T-helper 2 cell treated with Interferon-gamma antibody and Interleukin-4, amounts not matched to agents 5 μg/mL and 100 μg/mL, for 36 hours (primary cell): ENCODE results near the gene PDP2.

ENCODE experiments used
- DNase-seq: peaks from one replicate; pipeline ENCODE4 v3.0.0; 2021; ENCODE audit warnings: low spot score
- H3K27ac Mint-ChIP-seq: one replicate; pipeline ENCODE4 v1.8.0; 2021; ENCODE audit warnings: mild to moderate bottlenecking, mixed read lengths
- H3K27me3 Mint-ChIP-seq: one replicate; pipeline ENCODE4 v1.8.0; 2021; ENCODE audit warnings: low read depth, mixed read lengths
- H3K36me3 Mint-ChIP-seq: one replicate; pipeline ENCODE4 v1.8.0; 2021; ENCODE audit warnings: low read depth, mixed read lengths
- H3K4me1 Mint-ChIP-seq: one replicate; pipeline ENCODE4 v1.8.0; 2021; ENCODE audit warnings: low read depth, mixed read lengths
- H3K4me3 Mint-ChIP-seq: one replicate; pipeline ENCODE4 v1.8.0; 2022; ENCODE audit warnings: mild to moderate bottlenecking, moderate library complexity, mixed read lengths
- H3K9me3 Mint-ChIP-seq: one replicate; pipeline ENCODE4 v1.8.0; 2021; ENCODE audit warnings: mixed read lengths

Gene PDP2

DNA sequence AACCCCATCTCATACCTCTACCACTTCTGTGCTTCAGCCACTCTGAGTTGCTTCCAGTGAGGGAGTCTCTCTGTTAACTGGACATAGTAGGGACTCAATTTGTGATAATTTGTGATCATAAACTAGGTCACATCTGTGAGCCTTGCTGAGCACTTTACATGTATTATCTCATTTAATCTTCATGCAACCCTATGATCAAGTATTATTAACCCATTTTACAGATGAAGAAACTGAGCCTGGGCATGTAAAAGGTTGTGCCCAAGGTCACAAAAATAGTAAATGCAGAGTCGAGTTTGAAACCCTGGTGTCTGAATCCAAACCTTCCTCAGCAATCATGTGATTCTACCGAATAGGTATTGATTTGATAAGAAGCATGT is 18.6 kb downstream of the PDP2 start:
- Mint-ChIP-seq H3K27ac (no peak overlapping the region), H3K27me3 (no peaks in the 10 kb centered on the region), H3K36me3 (no peaks in the 10 kb centered on the region), H3K4me1 (no peaks in the 10 kb centered on the region), H3K4me3 (no peak overlapping the region), H3K9me3 (no peaks in the 10 kb centered on the region)
- DNase-seq: no peak

DNA sequence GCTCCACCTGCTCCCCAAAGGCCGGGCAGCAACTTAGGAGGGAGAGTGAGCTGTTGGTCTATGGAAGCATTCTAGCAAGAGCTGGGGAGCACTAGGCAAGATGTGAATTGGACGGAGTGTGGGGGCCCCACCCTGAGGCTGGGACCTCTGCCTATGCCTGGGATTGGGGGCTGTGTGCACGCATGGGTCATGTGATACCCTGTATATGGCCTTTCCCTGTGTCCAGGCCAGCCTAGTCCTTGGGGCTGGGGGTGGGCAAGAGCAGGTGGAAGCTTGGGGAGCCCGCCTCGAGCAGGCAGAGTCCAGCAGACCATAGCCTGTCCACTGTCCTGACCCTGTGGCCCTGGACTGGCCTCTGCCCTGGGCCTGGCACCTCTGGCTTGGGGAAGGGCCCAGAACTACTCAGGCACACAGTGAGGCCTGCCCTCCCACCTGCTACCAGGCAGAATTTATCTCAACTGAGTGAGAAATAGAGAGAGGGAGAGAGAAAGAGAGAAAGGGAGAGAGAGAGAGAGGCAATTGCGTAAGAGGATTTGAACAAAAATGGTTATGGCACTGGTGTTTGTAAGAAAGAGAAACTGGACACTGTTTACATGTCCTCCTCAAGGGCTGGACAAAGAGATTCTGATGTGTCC is 19.1 kb downstream of the PDP2 start:
- Mint-ChIP-seq H3K9me3 (no peaks in the 10 kb centered on the region), H3K27me3 (no peaks in the 10 kb centered on the region), H3K4me3 (no peak overlapping the region), H3K27ac (no peak overlapping the region), H3K36me3 (no peaks in the 10 kb centered on the region), H3K4me1 (no peaks in the 10 kb centered on the region)
- DNase-seq: no peak

DNA sequence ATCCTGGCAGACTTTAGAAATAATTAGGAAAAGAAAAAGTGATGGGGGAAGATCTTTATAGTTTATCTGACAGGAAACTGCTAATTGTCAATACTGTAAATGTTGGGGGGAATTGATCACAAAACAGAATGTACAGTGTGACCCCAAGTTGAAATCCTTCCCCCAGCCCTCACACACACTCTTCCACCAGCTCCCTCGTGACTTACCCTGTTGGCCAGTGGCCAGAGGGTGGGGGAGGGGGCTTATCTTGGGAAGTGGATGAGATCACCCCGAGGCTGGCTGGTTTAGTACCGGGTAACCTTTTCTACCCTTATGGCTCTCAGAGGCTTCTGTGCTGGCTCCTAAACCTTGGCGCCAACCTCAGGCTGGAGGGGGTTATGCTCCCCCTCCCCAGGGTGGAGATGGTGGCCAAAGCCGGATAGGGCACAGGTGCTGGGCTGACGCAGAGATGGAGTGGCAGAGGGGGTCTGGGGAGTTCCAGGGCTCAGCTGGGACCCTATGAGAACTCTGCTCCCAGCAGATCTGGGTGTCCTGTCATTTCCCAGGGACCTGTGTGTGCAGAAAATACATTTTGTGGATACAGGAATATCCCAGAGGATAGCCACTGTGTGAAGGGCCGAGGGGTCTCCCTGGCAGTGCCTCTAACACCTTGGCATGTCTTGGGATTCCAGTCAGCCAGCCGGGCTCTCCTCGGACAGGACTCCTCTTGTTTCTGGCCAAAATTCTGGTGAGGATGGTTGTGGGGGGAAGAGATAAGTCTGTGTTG is 19.8 kb downstream of the PDP2 start:
- no peak overlapping the region for H3K4me3 Mint-ChIP-seq
- H3K9me3 Mint-ChIP-seq: no peaks in the 10 kb centered on the region
- H3K27me3 Mint-ChIP-seq: no peaks in the 10 kb centered on the region
- H3K36me3 Mint-ChIP-seq: no peaks in the 10 kb centered on the region
- H3K27ac Mint-ChIP-seq: no peak overlapping the region
- no peak for DNase-seq
- no peaks in the 10 kb centered on the region for H3K4me1 Mint-ChIP-seq

DNA sequence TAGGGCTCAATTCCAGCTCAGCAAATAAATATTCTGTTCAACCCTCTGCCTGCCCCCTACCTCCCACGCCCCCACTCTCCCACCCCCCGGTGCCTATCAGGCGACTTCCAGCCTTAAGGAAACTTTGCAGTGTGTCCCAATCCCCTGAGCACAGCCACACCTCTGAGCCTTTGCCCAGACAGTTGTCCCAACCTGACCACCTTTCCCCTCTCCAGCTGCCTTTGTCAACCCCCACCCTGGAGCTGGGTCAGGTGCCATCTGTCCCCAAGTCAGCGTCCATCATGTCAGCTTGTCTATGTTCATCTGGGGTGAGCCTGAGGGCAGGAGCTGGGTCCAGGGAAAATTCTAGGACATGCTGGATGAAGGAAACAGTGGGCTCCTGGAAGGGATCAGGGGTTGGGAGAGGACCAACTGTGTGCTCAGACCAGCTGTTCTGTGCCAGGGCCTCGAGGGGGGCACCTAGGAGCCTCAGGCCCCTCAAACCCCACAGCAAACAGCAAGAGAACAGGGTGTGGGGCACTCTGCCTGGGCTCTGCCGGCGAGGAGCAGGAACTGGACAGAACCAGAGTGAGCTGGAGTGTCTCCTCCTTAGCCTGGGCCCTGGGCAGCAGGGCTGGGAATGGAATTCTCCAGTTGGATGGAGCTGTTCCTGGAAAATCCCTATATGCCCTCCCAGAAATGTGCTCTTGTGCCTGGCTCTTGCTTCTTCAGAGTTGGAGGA is 20.6 kb downstream of the PDP2 start:
- H3K9me3 Mint-ChIP-seq: no peaks in the 10 kb centered on the region
- DNase-seq: no peak
- H3K36me3 Mint-ChIP-seq: no peaks in the 10 kb centered on the region
- no peaks in the 10 kb centered on the region for H3K27me3 Mint-ChIP-seq
- H3K27ac Mint-ChIP-seq: no peak overlapping the region
- H3K4me1 Mint-ChIP-seq: peaks cover 2% of the 10 kb centered on the region
- H3K4me3 Mint-ChIP-seq: no peak overlapping the region

DNA sequence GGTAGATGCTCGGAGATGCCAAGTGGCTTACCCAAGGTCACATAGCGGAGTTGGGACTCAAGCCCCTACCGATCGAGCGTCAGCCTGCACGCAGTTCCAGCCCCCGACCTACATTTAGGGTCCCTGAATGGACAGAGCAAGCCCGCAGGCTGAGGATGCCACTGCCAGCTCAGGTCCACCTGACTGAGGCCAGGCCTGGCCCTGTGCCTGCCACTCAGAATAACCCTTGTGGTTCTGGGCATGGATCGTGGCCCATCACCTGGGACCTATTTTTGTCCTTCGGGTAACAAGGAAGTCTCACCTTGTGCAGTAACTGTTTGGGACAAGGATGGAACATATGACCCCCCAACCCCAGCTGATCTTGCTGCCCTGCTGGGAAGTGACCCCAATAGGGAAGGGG is 21.3 kb downstream of the PDP2 start:
- H3K4me1 Mint-ChIP-seq: peaks cover 6% of the 10 kb centered on the region
- H3K9me3 Mint-ChIP-seq: no peaks in the 10 kb centered on the region
- no peak overlapping the region for H3K4me3 Mint-ChIP-seq
- no peak overlapping the region for H3K27ac Mint-ChIP-seq
- no peaks in the 10 kb centered on the region for H3K27me3 Mint-ChIP-seq
- DNase-seq: no peak
- H3K36me3 Mint-ChIP-seq: no peaks in the 10 kb centered on the region

DNA sequence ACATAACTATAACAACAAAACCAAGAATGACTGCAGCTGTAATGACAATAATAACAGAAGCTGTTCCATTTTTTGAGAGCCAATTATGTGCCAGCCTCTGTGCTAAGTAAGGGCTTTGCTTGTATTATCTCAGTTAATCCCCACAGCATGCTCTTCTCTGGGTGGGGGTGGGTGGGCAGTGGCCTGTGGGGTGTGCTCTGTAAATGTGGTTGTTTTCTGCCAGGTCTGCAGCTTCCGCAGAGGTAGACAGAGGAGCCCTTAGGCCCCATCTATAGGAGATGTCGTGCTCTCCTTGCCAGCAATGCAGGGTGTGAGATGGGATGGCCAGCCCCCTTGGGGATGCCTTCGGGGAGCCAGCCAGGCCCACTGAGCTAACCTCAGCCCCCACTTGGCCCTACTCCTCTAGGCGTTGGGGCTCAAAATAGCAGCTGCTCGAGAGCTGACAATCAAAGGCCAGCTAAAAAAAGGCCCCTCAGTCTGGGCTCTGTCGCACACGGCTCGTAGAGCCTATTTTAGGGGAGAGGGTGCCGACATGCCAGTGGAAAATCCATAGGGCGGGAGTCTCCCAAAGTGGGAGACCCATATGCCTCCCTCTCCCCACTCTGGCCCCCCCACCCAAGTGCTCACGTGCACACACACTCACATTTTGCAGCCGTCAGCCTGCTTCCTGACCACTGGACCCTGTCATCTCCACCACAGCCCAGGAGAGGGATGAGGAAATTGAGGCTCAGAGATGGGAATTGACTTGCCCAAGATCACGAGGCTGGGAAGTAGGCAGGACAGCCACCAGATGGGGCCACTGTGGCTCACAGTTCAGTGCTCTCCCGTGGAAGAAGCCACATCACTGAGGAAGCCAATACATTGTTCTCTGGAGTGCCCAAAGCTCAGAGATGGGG is 22.6 kb downstream of the PDP2 start:
- no peaks in the 10 kb centered on the region for H3K36me3 Mint-ChIP-seq
- no peak overlapping the region for H3K27ac Mint-ChIP-seq

DNA sequence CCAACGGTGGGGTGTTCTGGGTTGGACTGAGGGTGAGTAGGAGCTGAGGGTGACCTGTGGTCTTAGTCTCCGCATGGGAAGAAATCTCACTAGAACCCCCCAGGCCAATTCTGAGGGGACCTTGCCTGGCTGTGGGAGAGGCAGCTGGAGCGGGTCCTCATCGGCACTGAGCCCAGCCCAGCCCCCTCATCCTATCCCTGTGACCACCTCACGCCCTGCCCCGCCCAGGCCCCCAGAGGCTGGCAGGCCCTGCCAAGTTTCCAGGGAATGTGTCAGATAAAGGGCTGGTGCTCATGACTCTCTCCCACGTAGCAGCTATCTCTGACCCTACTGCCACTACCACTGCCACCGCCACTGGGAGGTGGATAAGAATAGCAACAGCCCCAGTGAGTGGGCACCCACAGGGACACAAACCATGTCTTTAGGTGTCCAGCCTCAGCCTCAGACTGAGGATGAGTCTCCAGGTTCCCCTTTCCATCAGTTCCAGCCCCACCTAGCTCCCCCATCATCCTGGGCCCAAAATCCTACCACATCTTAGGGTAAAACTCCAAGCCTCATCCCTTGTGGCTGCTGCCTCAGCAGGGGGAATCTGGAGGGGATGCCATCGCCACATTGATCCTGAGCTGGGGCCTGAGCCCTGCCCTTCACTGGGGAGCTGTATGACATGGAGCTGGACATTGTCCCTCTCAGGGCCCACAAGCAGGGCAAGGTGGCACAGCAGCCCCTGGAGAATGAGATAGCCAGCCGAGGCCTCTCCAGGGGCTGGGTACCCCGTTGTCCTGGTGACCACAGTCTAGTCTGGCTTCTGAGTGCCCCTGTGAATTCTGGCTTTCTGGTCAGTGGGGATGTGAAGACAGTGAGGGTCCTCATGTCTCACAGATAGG is 23.5 kb downstream of the PDP2 start:
- Mint-ChIP-seq H3K27ac (no peak overlapping the region), H3K27me3 (no peaks in the 10 kb centered on the region), H3K36me3 (no peaks in the 10 kb centered on the region), H3K9me3 (no peaks in the 10 kb centered on the region), H3K4me3 (no peak overlapping the region), H3K4me1 (peaks cover 6% of the 10 kb centered on the region)
- no peak for DNase-seq

More for the DNA sequence above, 22.6 kb downstream of the PDP2 start:
- DNase-seq: no peak
- H3K4me3 Mint-ChIP-seq: no peak overlapping the region
- H3K9me3 Mint-ChIP-seq: no peaks in the 10 kb centered on the region
- H3K27me3 Mint-ChIP-seq: no peaks in the 10 kb centered on the region
- H3K4me1 Mint-ChIP-seq: peaks cover 6% of the 10 kb centered on the region

DNA sequence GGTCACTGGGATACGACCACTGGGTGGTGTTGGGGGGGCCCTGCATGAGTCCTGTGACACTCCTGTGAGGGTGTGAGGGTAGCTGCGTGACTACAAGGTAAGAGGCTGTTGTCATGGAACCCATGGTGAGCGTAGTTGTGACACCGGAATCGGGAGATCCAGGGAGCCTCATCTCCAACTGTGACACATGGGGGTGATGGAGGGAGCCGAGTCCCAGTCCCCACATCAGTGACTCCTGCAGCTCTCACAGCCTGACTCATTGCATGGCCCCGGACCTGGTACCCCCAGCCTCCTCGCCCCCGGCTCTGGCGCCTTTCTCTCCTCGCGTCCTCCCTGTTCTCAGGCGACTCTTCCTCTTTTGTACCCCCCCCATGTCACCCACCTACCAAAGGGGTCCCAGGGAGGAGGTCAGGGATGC is 24.1 kb downstream of the PDP2 start:
- no peaks in the 10 kb centered on the region for H3K36me3 Mint-ChIP-seq
- H3K9me3 Mint-ChIP-seq: no peaks in the 10 kb centered on the region
- H3K4me3 Mint-ChIP-seq: no peak overlapping the region
- no peaks in the 10 kb centered on the region for H3K27me3 Mint-ChIP-seq
- H3K4me1 Mint-ChIP-seq: peaks cover 6% of the 10 kb centered on the region
- H3K27ac Mint-ChIP-seq: no peak overlapping the region
- no peak for DNase-seq

DNA sequence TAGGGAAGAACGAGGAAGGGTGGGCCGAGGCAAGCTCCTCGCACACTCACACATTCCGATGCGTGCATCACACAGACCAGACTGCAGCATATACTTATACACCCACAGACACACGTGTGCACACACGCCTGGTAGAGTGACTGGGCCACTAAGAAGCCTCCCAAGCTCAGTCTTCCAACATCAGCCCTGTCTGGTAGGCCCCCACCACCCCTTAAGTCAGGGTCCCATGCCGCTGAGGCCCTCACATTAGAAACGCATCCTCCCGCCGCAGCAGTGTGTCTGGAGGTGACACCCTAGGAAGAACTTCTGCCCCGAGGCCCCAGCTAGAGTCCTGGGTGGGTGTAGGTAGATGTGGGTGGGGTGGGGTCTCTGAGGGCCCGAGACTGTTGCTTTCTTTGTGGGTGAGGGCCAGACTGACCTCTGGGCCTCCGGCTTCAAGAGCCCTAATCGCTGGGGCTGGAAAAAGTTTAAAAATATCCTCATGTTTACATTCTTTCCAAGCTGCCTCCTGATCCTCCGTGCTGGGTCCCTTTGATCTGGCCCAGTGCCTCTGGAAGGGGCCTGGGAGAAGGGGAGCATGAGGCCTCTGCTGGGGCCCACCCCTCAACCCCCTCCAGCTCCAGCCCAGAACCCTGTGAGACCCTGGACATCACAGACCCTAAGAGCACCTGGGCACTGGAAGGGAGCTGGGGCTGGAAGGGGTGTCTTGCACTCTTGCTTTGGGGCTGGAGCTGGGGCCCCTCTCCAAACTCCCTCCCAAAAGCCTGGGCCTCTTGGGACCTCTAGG is 24.7 kb downstream of the PDP2 start:
- Mint-ChIP-seq H3K27ac (no peak overlapping the region), H3K36me3 (no peaks in the 10 kb centered on the region), H3K4me1 (peaks cover 6% of the 10 kb centered on the region), H3K9me3 (no peaks in the 10 kb centered on the region), H3K27me3 (no peaks in the 10 kb centered on the region), H3K4me3 (no peak overlapping the region)
- no peak for DNase-seq

DNA sequence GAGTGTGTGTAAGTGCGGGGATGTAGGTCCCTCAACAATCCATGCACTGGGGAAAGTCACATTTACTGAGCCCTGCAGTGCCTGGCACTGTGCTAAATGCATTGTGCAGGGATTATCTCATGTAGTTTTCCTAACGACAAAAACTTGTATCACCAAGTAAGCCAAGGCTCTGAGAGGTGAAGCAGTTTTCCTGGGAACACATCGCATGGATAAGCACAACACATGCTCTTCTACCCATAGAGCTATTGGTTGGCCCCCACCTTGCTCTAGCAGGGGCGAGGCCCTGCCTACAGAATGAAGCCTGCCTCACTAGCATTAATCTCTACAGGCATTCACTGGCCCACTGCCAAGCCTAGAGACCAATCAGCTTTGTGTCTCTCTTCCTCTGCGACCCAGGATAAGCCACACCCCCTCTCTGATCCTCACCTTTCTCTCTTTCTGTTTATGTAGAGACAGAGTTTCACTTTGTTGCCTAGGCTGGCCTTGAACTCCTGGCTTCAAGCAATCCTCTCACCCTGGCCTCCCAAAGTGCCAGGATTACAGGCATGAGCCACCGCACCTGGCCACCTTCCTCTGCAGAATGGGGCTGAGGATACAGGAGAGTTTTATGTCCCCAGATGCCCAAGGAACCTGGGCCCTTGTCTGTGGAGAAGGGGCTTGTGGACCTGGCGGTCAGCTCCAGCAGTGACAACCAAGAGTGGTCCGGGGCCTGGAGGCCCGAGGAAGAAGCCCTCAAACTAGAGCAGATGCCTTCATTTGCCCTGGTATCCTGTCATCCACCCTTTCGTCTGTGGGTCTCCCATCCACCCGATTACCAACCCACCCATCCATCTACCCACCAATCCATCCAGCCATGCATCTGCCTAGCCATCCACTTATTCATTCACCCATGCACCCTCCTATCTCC is 25.6 kb downstream of the PDP2 start:
- Mint-ChIP-seq H3K36me3 (no peaks in the 10 kb centered on the region), H3K27me3 (no peaks in the 10 kb centered on the region), H3K4me1 (peaks cover 6% of the 10 kb centered on the region), H3K27ac (no peak overlapping the region), H3K9me3 (no peaks in the 10 kb centered on the region), H3K4me3 (no peak overlapping the region)
- DNase-seq: no peak

DNA sequence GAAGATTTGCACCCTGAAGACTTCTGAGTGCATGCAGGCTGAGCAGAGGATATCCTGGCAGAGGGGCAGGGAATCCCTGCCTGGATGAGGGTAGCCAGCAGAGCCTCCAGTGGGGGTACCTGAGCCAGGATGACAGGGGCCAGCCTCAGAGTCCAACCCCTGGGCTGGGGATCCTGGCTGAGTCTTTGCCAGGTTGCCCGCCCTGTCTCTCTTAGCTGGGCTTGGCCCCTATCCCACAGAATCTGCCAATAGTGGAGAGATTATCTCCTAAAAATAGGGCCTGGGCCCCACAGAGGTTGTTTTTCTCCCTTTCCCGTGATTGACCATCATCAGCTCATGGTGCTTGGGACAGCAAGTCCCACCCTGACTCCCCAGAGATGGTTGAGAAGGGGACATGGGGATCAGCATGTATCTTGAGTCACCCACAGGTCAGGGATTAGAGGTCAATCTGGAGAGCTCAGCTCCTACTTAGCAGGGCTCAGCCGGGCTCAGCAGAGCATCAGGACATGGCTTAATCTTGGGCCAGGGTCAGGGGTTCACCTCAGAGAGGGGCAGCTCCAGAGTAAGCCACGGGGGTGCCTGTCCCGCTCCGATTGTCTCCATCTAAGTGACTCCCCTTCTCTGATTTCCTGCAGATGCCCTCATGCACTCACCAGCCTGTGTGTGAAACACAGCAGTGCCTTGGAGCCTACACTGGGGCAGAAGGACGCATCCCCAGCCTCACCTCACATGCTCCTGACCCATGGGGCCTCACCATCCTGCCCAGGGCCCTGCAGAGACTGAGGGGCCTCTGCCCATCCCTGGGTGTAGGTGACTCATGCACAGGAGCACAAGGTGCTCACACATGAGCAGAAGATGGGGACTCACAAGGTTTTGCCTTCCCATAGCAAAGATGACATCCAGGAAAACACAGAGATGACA is 26.9 kb downstream of the PDP2 start:
- Mint-ChIP-seq H3K27me3 (no peaks in the 10 kb centered on the region), H3K4me1 (peaks cover 6% of the 10 kb centered on the region), H3K36me3 (no peaks in the 10 kb centered on the region), H3K4me3 (no peak overlapping the region), H3K9me3 (no peaks in the 10 kb centered on the region), H3K27ac (peak overlapping the region; percentile 36)
- no peak for DNase-seq
